ENCODE results near the gene PPP1R37.

PPP1R37 gene

GRCh38 chr19:45087531-45087930 is 5.4 kb upstream of the PPP1R37 start:
- H4K91ac ChIP-seq (ENCODE audit: low read depth, low read length, poor library complexity) = no peak overlapping the region
- H2BK15ac ChIP-seq (ENCODE audit: low read length) = no peak overlapping the region
- no peak overlapping the region for H3K23ac ChIP-seq (ENCODE audit: low read depth, low read length, poor library complexity)
- H3K9me3 ChIP-seq (replicated peaks in 1 of 2; ENCODE audit: control insufficient read depth in 2 of 2, insufficient read depth in 1 of 2, low read depth in 1 of 2, low read length in 2 of 2) = no peaks in the 10 kb centered on the region
- no peak for DNase-seq (ENCODE audit: low spot score)
- H3K4me3 ChIP-seq (ENCODE audit: low read length in 2 of 2) = no peak overlapping the region
- peaks cover 4 to 5% of the 10 kb centered on the region in 2 donors for H3K4me1 ChIP-seq (ENCODE audit: control insufficient read depth in 2 of 2, insufficient read depth in 1 of 2, low read depth in 1 of 2, low read length in 2 of 2)
- H3K4ac ChIP-seq (ENCODE audit: low read length) = no peak overlapping the region
- no peak overlapping the region for H2BK12ac ChIP-seq (ENCODE audit: low read length)
- no peak overlapping the region for H3K9ac ChIP-seq (ENCODE audit: low read depth, low read length, poor library complexity)
- no peaks in the 10 kb centered on the region for H3K27me3 ChIP-seq (ENCODE audit: control insufficient read depth in 3 of 3, insufficient read depth in 3 of 3, low read depth in 1 of 3, low read length in 3 of 3)
- no peak overlapping the region for H2AFZ ChIP-seq (ENCODE audit: low read length)
- H3K14ac ChIP-seq (ENCODE audit: low read length) = no peak overlapping the region
- H3K79me1 ChIP-seq (ENCODE audit: low read depth, low read length) = peaks cover 6% of the 10 kb centered on the region
- no peak overlapping the region for H3K4me2 ChIP-seq (ENCODE audit: insufficient read depth, low read length, poor library complexity, severe bottlenecking)
- H2AK5ac ChIP-seq (ENCODE audit: low read depth, low read length) = no peak overlapping the region
- no peak overlapping the region for H3K18ac ChIP-seq (ENCODE audit: low read length)
- WGBS, 2 donors (ENCODE audit: extremely low coverage in 2 of 2, insufficient read length in 2 of 2, insufficient replicate concordance in 1 of 2) = no CpG with 5 or more reads among the region's 11 CpGs
- H2BK120ac ChIP-seq (ENCODE audit: low read depth, low read length) = no peak overlapping the region
- no peak overlapping the region for H2BK5ac ChIP-seq (ENCODE audit: low read length)
- H4K8ac ChIP-seq (ENCODE audit: low read depth, low read length) = no peak overlapping the region
- H3K27ac ChIP-seq (replicated peaks; ENCODE audit: low read length) = no peak overlapping the region
- peaks cover 10 to 49% of the 10 kb centered on the region in 2 donors for H3K36me3 ChIP-seq (replicated peaks in 1 of 2; ENCODE audit: control insufficient read depth in 2 of 2, insufficient read depth in 2 of 2, low read length in 2 of 2)

DNA sequence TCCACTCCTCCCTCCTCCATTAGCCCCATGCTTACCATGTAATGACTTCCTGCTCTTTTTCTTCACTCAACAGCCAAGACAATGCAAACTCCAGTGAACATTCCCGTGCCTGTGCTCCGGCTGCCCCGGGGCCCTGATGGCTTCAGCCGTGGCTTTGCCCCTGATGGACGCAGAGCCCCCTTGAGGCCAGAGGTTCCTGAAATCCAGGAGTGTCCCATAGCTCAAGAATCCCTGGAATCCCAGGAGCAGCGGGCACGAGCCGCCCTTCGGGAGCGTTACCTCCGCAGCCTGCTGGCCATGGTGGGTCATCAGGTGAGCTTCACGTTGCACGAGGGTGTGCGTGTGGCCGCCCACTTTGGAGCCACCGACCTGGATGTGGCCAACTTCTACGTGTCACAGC is 2.9 kb upstream of the PPP1R37 start:
- peaks cover 6% of the 10 kb centered on the region for H3K79me1 ChIP-seq (ENCODE audit: low read depth, low read length)
- no CpG with 5 or more reads among the region's 17 CpGs for WGBS, 2 donors (ENCODE audit: extremely low coverage in 2 of 2, insufficient read length in 2 of 2, insufficient replicate concordance in 1 of 2)
- H4K8ac ChIP-seq (ENCODE audit: low read depth, low read length) = no peak overlapping the region
- H3K27me3 ChIP-seq (ENCODE audit: control insufficient read depth in 3 of 3, insufficient read depth in 3 of 3, low read depth in 1 of 3, low read length in 3 of 3) = no peaks in the 10 kb centered on the region
- DNase-seq (ENCODE audit: low spot score) = no peak
- H3K4ac ChIP-seq (ENCODE audit: low read length) = peak overlapping the region; percentile 17
- H3K4me2 ChIP-seq (ENCODE audit: insufficient read depth, low read length, poor library complexity, severe bottlenecking) = no peak overlapping the region
- H2BK5ac ChIP-seq (ENCODE audit: low read length) = peak overlapping the region; percentile 54
- H3K27ac ChIP-seq (replicated peaks; ENCODE audit: low read length) = no peak overlapping the region
- no peak overlapping the region for H3K9ac ChIP-seq (ENCODE audit: low read depth, low read length, poor library complexity)
- peak overlapping the region; percentile 49 for H2AK5ac ChIP-seq (ENCODE audit: low read depth, low read length)
- H3K4me1 ChIP-seq (ENCODE audit: control insufficient read depth in 2 of 2, insufficient read depth in 1 of 2, low read depth in 1 of 2, low read length in 2 of 2) = peaks cover 12 to 13% of the 10 kb centered on the region in 2 donors
- no peak overlapping the region for H2BK12ac ChIP-seq (ENCODE audit: low read length)
- no peak overlapping the region for H3K4me3 ChIP-seq (ENCODE audit: low read length in 2 of 2)
- no peak overlapping the region for H3K23ac ChIP-seq (ENCODE audit: low read depth, low read length, poor library complexity)
- H2BK120ac ChIP-seq (ENCODE audit: low read depth, low read length) = no peak overlapping the region
- no peak overlapping the region for H4K91ac ChIP-seq (ENCODE audit: low read depth, low read length, poor library complexity)
- no peak overlapping the region for H3K18ac ChIP-seq (ENCODE audit: low read length)
- H3K36me3 ChIP-seq (replicated peaks in 1 of 2; ENCODE audit: control insufficient read depth in 2 of 2, insufficient read depth in 2 of 2, low read length in 2 of 2) = peaks cover 13 to 49% of the 10 kb centered on the region in 2 donors
- no peak overlapping the region for H2AFZ ChIP-seq (ENCODE audit: low read length)
- no peaks in the 10 kb centered on the region for H3K9me3 ChIP-seq (replicated peaks in 1 of 2; ENCODE audit: control insufficient read depth in 2 of 2, insufficient read depth in 1 of 2, low read depth in 1 of 2, low read length in 2 of 2)
- no peak overlapping the region for H2BK15ac ChIP-seq (ENCODE audit: low read length)
- H3K14ac ChIP-seq (ENCODE audit: low read length) = no peak overlapping the region

- peak overlapping the region; percentile 91 for H2AK5ac ChIP-seq (ENCODE audit: low read depth, low read length)
- peak overlapping the region; percentile 70 for H3K27ac ChIP-seq (replicated peaks; ENCODE audit: low read length)
- no peak overlapping the region for H2AFZ ChIP-seq (ENCODE audit: low read length)
- no peak overlapping the region for H4K8ac ChIP-seq (ENCODE audit: low read depth, low read length)
- no CpG with 5 or more reads among the region's 5 CpGs for WGBS, 2 donors (ENCODE audit: extremely low coverage in 2 of 2, insufficient read length in 2 of 2, insufficient replicate concordance in 1 of 2)
- H2BK15ac ChIP-seq (ENCODE audit: low read length) = no peak overlapping the region
- H3K4ac ChIP-seq (ENCODE audit: low read length) = no peak overlapping the region
- H2BK120ac ChIP-seq (ENCODE audit: low read depth, low read length) = no peak overlapping the region
- H3K14ac ChIP-seq (ENCODE audit: low read length) = no peak overlapping the region
- peak overlapping the region; percentile 75 for H3K9ac ChIP-seq (ENCODE audit: low read depth, low read length, poor library complexity)
- DNase-seq (ENCODE audit: low spot score) = no peak
- H3K36me3 ChIP-seq (replicated peaks in 1 of 2; ENCODE audit: control insufficient read depth in 2 of 2, insufficient read depth in 2 of 2, low read length in 2 of 2) = peaks cover 13 to 49% of the 10 kb centered on the region in 2 donors
- H3K9me3 ChIP-seq (replicated peaks in 1 of 2; ENCODE audit: control insufficient read depth in 2 of 2, insufficient read depth in 1 of 2, low read depth in 1 of 2, low read length in 2 of 2) = no peaks in the 10 kb centered on the region
- H3K4me3 ChIP-seq (ENCODE audit: low read length in 2 of 2) = peak overlapping the region in 1 of 2 donors; percentile 96
- no peak overlapping the region for H3K23ac ChIP-seq (ENCODE audit: low read depth, low read length, poor library complexity)
- H3K4me2 ChIP-seq (ENCODE audit: insufficient read depth, low read length, poor library complexity, severe bottlenecking) = peak overlapping the region; percentile 67
- H3K79me1 ChIP-seq (ENCODE audit: low read depth, low read length) = peaks cover 4% of the 10 kb centered on the region
- no peaks in the 10 kb centered on the region for H3K27me3 ChIP-seq (ENCODE audit: control insufficient read depth in 3 of 3, insufficient read depth in 3 of 3, low read depth in 1 of 3, low read length in 3 of 3)
- peaks cover 12 to 13% of the 10 kb centered on the region in 2 donors for H3K4me1 ChIP-seq (ENCODE audit: control insufficient read depth in 2 of 2, insufficient read depth in 1 of 2, low read depth in 1 of 2, low read length in 2 of 2)
- no peak overlapping the region for H2BK12ac ChIP-seq (ENCODE audit: low read length)
- peak overlapping the region; percentile 54 for H2BK5ac ChIP-seq (ENCODE audit: low read length)
- H4K91ac ChIP-seq (ENCODE audit: low read depth, low read length, poor library complexity) = no peak overlapping the region
- H3K18ac ChIP-seq (ENCODE audit: low read length) = no peak overlapping the region
These were observed 2.4 kb upstream of the PPP1R37 start for GRCh38 chr19:45090606-45091005.

- peak overlapping the region; percentile 92 for H2AFZ ChIP-seq (ENCODE audit: low read length)
- peak overlapping the region; percentile 67 for H3K4me2 ChIP-seq (ENCODE audit: insufficient read depth, low read length, poor library complexity, severe bottlenecking)
- H2BK5ac ChIP-seq (ENCODE audit: low read length) = peak overlapping the region; percentile 54
- H3K36me3 ChIP-seq (replicated peaks in 1 of 2; ENCODE audit: control insufficient read depth in 2 of 2, insufficient read depth in 2 of 2, low read length in 2 of 2) = peaks cover 13 to 52% of the 10 kb centered on the region in 2 donors
- H2BK15ac ChIP-seq (ENCODE audit: low read length) = peak overlapping the region; percentile 90
- peak overlapping the region; percentile 91 for H3K4ac ChIP-seq (ENCODE audit: low read length)
- peaks cover 8% of the 10 kb centered on the region for H3K79me1 ChIP-seq (ENCODE audit: low read depth, low read length)
- peak overlapping the region; percentile 71 for H3K27ac ChIP-seq (replicated peaks; ENCODE audit: low read length)
- H3K9ac ChIP-seq (ENCODE audit: low read depth, low read length, poor library complexity) = peak overlapping the region; percentile 75
- H3K23ac ChIP-seq (ENCODE audit: low read depth, low read length, poor library complexity) = no peak overlapping the region
- DNase-seq (ENCODE audit: low spot score) = peak; percentile 99
- H2BK120ac ChIP-seq (ENCODE audit: low read depth, low read length) = no peak overlapping the region
- WGBS, 2 donors (ENCODE audit: extremely low coverage in 2 of 2, insufficient read length in 2 of 2, insufficient replicate concordance in 1 of 2) = no CpG with 5 or more reads among the region's 64 CpGs
- H3K14ac ChIP-seq (ENCODE audit: low read length) = no peak overlapping the region
- peak overlapping the region; percentile 96 for H4K91ac ChIP-seq (ENCODE audit: low read depth, low read length, poor library complexity)
- H4K8ac ChIP-seq (ENCODE audit: low read depth, low read length) = no peak overlapping the region
- peak overlapping the region; percentile 84 for H3K18ac ChIP-seq (ENCODE audit: low read length)
- H3K9me3 ChIP-seq (replicated peaks in 1 of 2; ENCODE audit: control insufficient read depth in 2 of 2, insufficient read depth in 1 of 2, low read depth in 1 of 2, low read length in 2 of 2) = no peaks in the 10 kb centered on the region
- no peak overlapping the region for H2BK12ac ChIP-seq (ENCODE audit: low read length)
- H3K27me3 ChIP-seq (ENCODE audit: control insufficient read depth in 3 of 3, insufficient read depth in 3 of 3, low read depth in 1 of 3, low read length in 3 of 3) = no peaks in the 10 kb centered on the region
- peak overlapping the region; percentile 96 to 100 for H3K4me3 ChIP-seq (ENCODE audit: low read length in 2 of 2)
- H3K4me1 ChIP-seq (ENCODE audit: control insufficient read depth in 2 of 2, insufficient read depth in 1 of 2, low read depth in 1 of 2, low read length in 2 of 2) = peaks cover 12 to 13% of the 10 kb centered on the region in 2 donors
- peak overlapping the region; percentile 91 for H2AK5ac ChIP-seq (ENCODE audit: low read depth, low read length)
These were observed 1.7 kb upstream of the PPP1R37 start for GRCh38 chr19:45091031-45091923.
